Endothelial cell of umbilical vein (primary cell): Measurements from ENCODE around the gene GZF1. TPM values are rescaled to one million over a fixed set of nuclear protein-coding genes. Genes with fewer than 3 reads are reported as not detected.
A peak's percentile ranks its signal among the peaks of the same experiment; 100 is the strongest.

Experiments
- BruUV-seq: library from RNA; stranded (reverse); fragments of 400-500 nt; replicated peaks from 2 replicates; lab custom pipeline; 2021; lab: Mats Ljungman, UMichigan
- CTCF ChIA-PET: fragments of 300-600, 350-600 bp; sonication (Branson Sonifier 250); formaldehyde crosslinking; loops from one replicate; lab custom pipeline; 2021; ENCODE audit warnings: antibody characterized with exemption, inconsistent platforms; lab: Charles Lee
- POLR2A ChIA-PET: fragments of 300-600, 350-600 bp; sonication (Branson Sonifier 250); formaldehyde crosslinking; loops from one replicate; lab custom pipeline; 2021; ENCODE audit warnings: antibody characterized with exemption, inconsistent platforms; lab: Charles Lee
- DNase-seq: peaks from one replicate; pipeline ENCODE4 v3.0.0-alpha.2; 2011; ENCODE audit warnings: low read depth, low spot score
- FAIRE-seq: peaks from 2 replicates; lab custom pipeline; 2011; peaks lifted over from hg19 to GRCh38; lab: Jason Lieb, UNC
- H2AFZ ChIP-seq: 2 replicates; pipeline ENCODE4 v1.6.0; 2012; ENCODE audit warnings: low read depth, low read length, control low read depth, inconsistent platforms
- H3K27ac ChIP-seq: 2 replicates; pipeline ENCODE4 v1.5.1; 2011; ENCODE audit warnings: low read depth, mild to moderate bottlenecking, control low read depth, low read length, moderate library complexity; ENCODE audit not compliant: insufficient read depth
- H3K27me3 ChIP-seq, 2 experiments: 2 replicates each; pipeline versions ENCODE4 v1.6.0 to v1.6.1; 2011; ENCODE audit warnings: low read length in 2 of 2, mixed read lengths in 1 of 2; ENCODE audit not compliant: control insufficient read depth in 2 of 2, insufficient read depth in 2 of 2
- H3K36me3 ChIP-seq, 2 experiments: 2 replicates in 1 of 2; 3 replicates in 1 of 2; pipeline ENCODE4 v1.5.1; 2011; ENCODE audit warnings: low read length in 2 of 2, mild to moderate bottlenecking in 1 of 2, moderate library complexity in 1 of 2; ENCODE audit not compliant: control insufficient read depth in 2 of 2, insufficient read depth in 2 of 2; ENCODE audit errors: extremely low read depth in 1 of 2
- H3K4me1 ChIP-seq: 3 replicates; pipeline ENCODE4 v1.5.1; 2011; ENCODE audit warnings: mild to moderate bottlenecking, low read length; ENCODE audit not compliant: control insufficient read depth, insufficient read depth; ENCODE audit errors: extremely low read depth
- H3K4me2 ChIP-seq: 2 replicates; pipeline ENCODE4 v1.6.1; 2011; ENCODE audit warnings: low read length, control low read depth, mixed read lengths; ENCODE audit not compliant: insufficient read depth
- H3K4me3 ChIP-seq, 3 experiments: fragments of 200-600 bp in 1 of 3; sonication (generic), shearing (Covaris generic) in 1 of 3; replicated peaks in 1 of 3; 2 replicates each; pipeline ENCODE4 v1.5.1; 2011 to 2016; ENCODE audit warnings: control low read depth in 3 of 3, low read length in 3 of 3, mild to moderate bottlenecking in 2 of 3, inconsistent platforms in 1 of 3, low read depth in 1 of 3, moderate library complexity in 1 of 3; ENCODE audit not compliant: insufficient read depth in 1 of 3
- H3K79me2 ChIP-seq: 2 replicates; pipeline ENCODE4 v1.6.0; 2012; ENCODE audit warnings: low read length, inconsistent platforms; ENCODE audit not compliant: control insufficient read depth, insufficient read depth
- H3K9ac ChIP-seq: replicated peaks from 2 replicates; pipeline ENCODE3; 2011; ENCODE audit warnings: low read length, control low read depth; ENCODE audit not compliant: insufficient read depth; ENCODE audit errors: extremely low read depth
- H3K9me1 ChIP-seq: replicated peaks from 3 replicates; pipeline ENCODE4 v1.6.0; 2011; ENCODE audit warnings: mild to moderate bottlenecking, low read length; ENCODE audit not compliant: control insufficient read depth, insufficient read depth; ENCODE audit errors: extremely low read depth
- H3K9me3 ChIP-seq: replicated peaks from 2 replicates; pipeline ENCODE4 v1.5.1; 2012; ENCODE audit warnings: low read length, inconsistent platforms; ENCODE audit not compliant: control insufficient read depth, insufficient read depth
- H4K20me1 ChIP-seq: replicated peaks from 2 replicates; pipeline ENCODE3; 2011; ENCODE audit warnings: mild to moderate bottlenecking, low read length; ENCODE audit not compliant: control insufficient read depth, insufficient read depth; ENCODE audit errors: extremely low read depth
- EZH2 ChIP-seq: IDR thresholded peaks from 2 replicates; pipeline ENCODE4 v1.6.1; 2012; ENCODE audit warnings: borderline replicate concordance, low read depth, mild to moderate bottlenecking, moderate library complexity, low read length, inconsistent platforms; ENCODE audit not compliant: severe bottlenecking
- FOS ChIP-seq: IDR thresholded peaks from 2 replicates; pipeline ENCODE4 v1.6.1; 2011; ENCODE audit warnings: mild to moderate bottlenecking, low read length, moderate library complexity, borderline replicate concordance; ENCODE audit not compliant: insufficient read depth
- GATA2 ChIP-seq: IDR thresholded peaks from 2 replicates; pipeline ENCODE4 v1.7.0; 2011; ENCODE audit warnings: low read depth, mild to moderate bottlenecking, moderate library complexity, mixed read lengths, low read length; ENCODE audit not compliant: insufficient read length, insufficient read depth
- JUN ChIP-seq: IDR thresholded peaks from 2 replicates; pipeline ENCODE4 v1.6.1; 2011; ENCODE audit warnings: borderline replicate concordance, low read depth; ENCODE audit not compliant: insufficient read length, insufficient read depth
- MYC ChIP-seq: IDR thresholded peaks from one replicate; pipeline ENCODE4 v1.6.1; 2011; ENCODE audit warnings: mild to moderate bottlenecking, low read depth, low read length
- POLR2A ChIP-seq: IDR thresholded peaks from 2 replicates; pipeline ENCODE4 v1.6.1; 2012; ENCODE audit warnings: low read depth, mild to moderate bottlenecking, control low read depth, low read length
- POLR2AphosphoS5 ChIP-seq: IDR thresholded peaks from 2 replicates; pipeline ENCODE4 v1.6.1; 2012; ENCODE audit warnings: low read depth, mild to moderate bottlenecking, control low read depth, low read length, moderate library complexity; ENCODE audit not compliant: insufficient read depth
- dilution Hi-C: fragments of 300-500 bp; cut with MboI; formaldehyde crosslinking; loops from one replicate; pipeline ENCODE4 v1.15.0; 2019; ENCODE audit warnings: low sequenced_read_pairs; ENCODE audit not compliant: extremely low pct_ligation_motif_present
- intact Hi-C: fragments of 100-400 bp; cut with micrococcal nuclease; formaldehyde crosslinking; loops from one replicate; pipeline ENCODE4 v1.10.0; 2022
- polyA plus RNA-seq, 4 experiments: library from polyadenylated mRNA; depleted of rRNA in 3 of 4; stranded (reverse) in 3 of 4; unstranded in 1 of 4; fragments of >200 nt; gene quantifications; 2 replicates each; pipeline versions ENCODE4 v1.2.1 to v1.2.3, GENCODE V29; 2011 to 2012; ENCODE audit warnings: missing spikeins in 1 of 4
- total RNA-seq: library from RNA; stranded (reverse); gene quantifications from 2 replicates; pipeline ENCODE4 v1.2.3, GENCODE V29; 2021
- TF ChIP-seq, protein P1 (sequence below), 2 donors: IDR thresholded peaks; 1 replicate in 1 of 2; 2 replicates in 1 of 2; pipeline ENCODE4 v1.5.1; 2011; ENCODE audit warnings: low read length in 2 of 2, mild to moderate bottlenecking in 2 of 2, moderate library complexity in 2 of 2, control low read depth in 1 of 2, inconsistent platforms in 1 of 2, low read depth in 1 of 2; ENCODE audit not compliant: insufficient read depth in 1 of 2; ENCODE audit errors: extremely low read depth in 1 of 2
- TF ChIP-seq, protein P2 (sequence below): IDR thresholded peaks from 2 replicates; pipeline ENCODE4 v1.6.1; 2011; ENCODE audit not compliant: insufficient read depth, insufficient read length

The GZF1 gene
- total and polyA plus RNA-seq, 2 donors (not counting 3 experiments of a cell fraction or from before 2014, with no cell fraction given): 9.7 to 10.0 TPM

DNA sequence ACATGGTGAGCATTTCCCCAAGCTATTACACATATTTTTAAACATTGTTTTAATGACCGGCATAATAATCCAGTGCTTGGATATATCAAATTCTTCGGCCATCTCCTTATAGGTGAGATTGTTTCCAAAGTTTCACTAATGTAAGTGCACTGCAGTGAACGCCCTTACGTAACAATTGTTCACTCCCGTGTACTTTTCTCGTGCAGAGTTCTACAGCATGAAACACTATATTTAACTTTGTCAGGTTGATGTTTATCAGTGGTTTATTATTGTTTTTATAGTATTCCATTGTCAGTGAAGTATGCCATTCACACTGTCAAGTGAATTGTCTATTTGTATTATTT is 3.4 kb upstream of the GZF1 start:
- Histone ChIP-seq H4K20me1 (no peaks in the 10 kb centered on the region), H3K4me3 (peak overlapping the region in 1 of 3 experiments; percentile 54), H2AFZ (peak overlapping the region; percentile 49), H3K79me2 (peaks cover 22% of the 10 kb centered on the region), H3K4me2 (peak overlapping the region; percentile 82), H3K9ac (peak overlapping the region; percentile 20), H3K36me3 (peaks cover 7 to 13% of the 10 kb centered on the region in 2 experiments), H3K9me3 (no peaks in the 10 kb centered on the region), H3K27me3 (no peaks in the 10 kb centered on the region), H3K4me1 (peaks cover 29% of the 10 kb centered on the region), H3K9me1 (no peaks in the 10 kb centered on the region), H3K27ac (peak overlapping the region; percentile 22)
- TF ChIP-seq, protein P1, sequence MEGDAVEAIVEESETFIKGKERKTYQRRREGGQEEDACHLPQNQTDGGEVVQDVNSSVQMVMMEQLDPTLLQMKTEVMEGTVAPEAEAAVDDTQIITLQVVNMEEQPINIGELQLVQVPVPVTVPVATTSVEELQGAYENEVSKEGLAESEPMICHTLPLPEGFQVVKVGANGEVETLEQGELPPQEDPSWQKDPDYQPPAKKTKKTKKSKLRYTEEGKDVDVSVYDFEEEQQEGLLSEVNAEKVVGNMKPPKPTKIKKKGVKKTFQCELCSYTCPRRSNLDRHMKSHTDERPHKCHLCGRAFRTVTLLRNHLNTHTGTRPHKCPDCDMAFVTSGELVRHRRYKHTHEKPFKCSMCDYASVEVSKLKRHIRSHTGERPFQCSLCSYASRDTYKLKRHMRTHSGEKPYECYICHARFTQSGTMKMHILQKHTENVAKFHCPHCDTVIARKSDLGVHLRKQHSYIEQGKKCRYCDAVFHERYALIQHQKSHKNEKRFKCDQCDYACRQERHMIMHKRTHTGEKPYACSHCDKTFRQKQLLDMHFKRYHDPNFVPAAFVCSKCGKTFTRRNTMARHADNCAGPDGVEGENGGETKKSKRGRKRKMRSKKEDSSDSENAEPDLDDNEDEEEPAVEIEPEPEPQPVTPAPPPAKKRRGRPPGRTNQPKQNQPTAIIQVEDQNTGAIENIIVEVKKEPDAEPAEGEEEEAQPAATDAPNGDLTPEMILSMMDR (IDR thresholded peaks at IDR 0.05; ENCODE audit: extremely low read depth in 1 of 2, insufficient read depth in 1 of 2, low read depth in 1 of 2, low read length in 2 of 2): no peak
- TF ChIP-seq FOS (no peak), EZH2 (no peak), GATA2 (no peak), POLR2A (no peak), JUN (no peak), POLR2AphosphoS5 (no peak), MYC (no peak)
- TF ChIP-seq, protein P2, sequence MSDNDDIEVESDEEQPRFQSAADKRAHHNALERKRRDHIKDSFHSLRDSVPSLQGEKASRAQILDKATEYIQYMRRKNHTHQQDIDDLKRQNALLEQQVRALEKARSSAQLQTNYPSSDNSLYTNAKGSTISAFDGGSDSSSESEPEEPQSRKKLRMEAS: no peak
- dilution Hi-C loops (no loop called here), intact Hi-C loops (loop anchor here (1.0 to 5.0 kb wide), 2 partner anchors 8 to 211 kb away; partner anchors contain the start of gene NXT1)
- CTCF ChIA-PET: interaction anchor here (0.8 to 3.3 kb wide), 4 partner anchors 8 to 666 kb away, joined by 3 to 40 read pairs (median 10); partner anchors contain the start of genes NAPB and NXT1
- BruUV-seq: no TSS peak
- FAIRE-seq (no peak), DNase-seq (no peak)
- POLR2A ChIA-PET: interaction anchor here (0.9 to 1.4 kb wide), 5 partner anchors 9 to 595 kb away, joined by 3 to 6 read pairs (median 4); partner anchors contain the start of gene CD93
